ENCODE measurements around the gene ADAMTSL1.

Gene ADAMTSL1

GRCh38 chr9:18500451-18500850, 26.5 kb downstream of the ADAMTSL1 start:
- DNase-seq, result no peak

- no peak for DNase-seq
Observed at GRCh38 chr9:18501949-18502348, 28.0 kb downstream of the ADAMTSL1 start.

- DNase-seq, result no peak
Observed at GRCh38 chr9:18502546-18502945, 28.6 kb downstream of the ADAMTSL1 start.

GRCh38 chr9:18504707-18505106, 30.8 kb downstream of the ADAMTSL1 start:
- DNase-seq, result no peak

- DNase-seq, result no peak
Observed at GRCh38 chr9:18507151-18507550, 33.2 kb downstream of the ADAMTSL1 start.

GRCh38 chr9:18516514-18516913, 42.6 kb downstream of the ADAMTSL1 start:
- DNase-seq, result no peak

- DNase-seq, result no peak
Observed at GRCh38 chr9:18516965-18517364, 43.0 kb downstream of the ADAMTSL1 start.

- DNase-seq, result no peak
Observed at GRCh38 chr9:18520416-18521047, 46.6 kb downstream of the ADAMTSL1 start.

- no peak for DNase-seq
Observed at GRCh38 chr9:18526685-18527084, 52.7 kb downstream of the ADAMTSL1 start.

GRCh38 chr9:18531136-18532065, 57.4 kb downstream of the ADAMTSL1 start:
- DNase-seq, result no peak

- DNase-seq, result no peak
Observed at GRCh38 chr9:18534611-18535010, 60.7 kb downstream of the ADAMTSL1 start.

- DNase-seq, result no peak
Observed at GRCh38 chr9:18536554-18536953, 62.6 kb downstream of the ADAMTSL1 start.

GRCh38 chr9:18539203-18539693, 65.3 kb downstream of the ADAMTSL1 start:
- no peak for DNase-seq

- no peak for DNase-seq
Observed at GRCh38 chr9:18542837-18543405, 69.0 kb downstream of the ADAMTSL1 start.

- DNase-seq, result no peak
Observed at GRCh38 chr9:18543406-18544192, 69.6 kb downstream of the ADAMTSL1 start.

GRCh38 chr9:18544456-18544855, 70.5 kb downstream of the ADAMTSL1 start:
- DNase-seq, result no peak

GRCh38 chr9:18545636-18546360, 71.8 kb downstream of the ADAMTSL1 start:
- no peak for DNase-seq

- no peak for DNase-seq
Observed at GRCh38 chr9:18548456-18548855, 74.5 kb downstream of the ADAMTSL1 start.

- no peak for DNase-seq
Observed at GRCh38 chr9:18549772-18550171, 75.8 kb downstream of the ADAMTSL1 start.

- no peak for DNase-seq
Observed at GRCh38 chr9:18550286-18550685, 76.3 kb downstream of the ADAMTSL1 start.

- no peak for DNase-seq
Observed at GRCh38 chr9:18554244-18554643, 80.3 kb downstream of the ADAMTSL1 start.

All from activated CD8-positive, alpha-beta memory T cell treated with anti-CD3 and anti-CD28 coated beads, Interleukin-2, amount 50 U/mL, for 48 hours (primary cell).